ENCODE measurements around the gene ZCCHC17.

DNA sequence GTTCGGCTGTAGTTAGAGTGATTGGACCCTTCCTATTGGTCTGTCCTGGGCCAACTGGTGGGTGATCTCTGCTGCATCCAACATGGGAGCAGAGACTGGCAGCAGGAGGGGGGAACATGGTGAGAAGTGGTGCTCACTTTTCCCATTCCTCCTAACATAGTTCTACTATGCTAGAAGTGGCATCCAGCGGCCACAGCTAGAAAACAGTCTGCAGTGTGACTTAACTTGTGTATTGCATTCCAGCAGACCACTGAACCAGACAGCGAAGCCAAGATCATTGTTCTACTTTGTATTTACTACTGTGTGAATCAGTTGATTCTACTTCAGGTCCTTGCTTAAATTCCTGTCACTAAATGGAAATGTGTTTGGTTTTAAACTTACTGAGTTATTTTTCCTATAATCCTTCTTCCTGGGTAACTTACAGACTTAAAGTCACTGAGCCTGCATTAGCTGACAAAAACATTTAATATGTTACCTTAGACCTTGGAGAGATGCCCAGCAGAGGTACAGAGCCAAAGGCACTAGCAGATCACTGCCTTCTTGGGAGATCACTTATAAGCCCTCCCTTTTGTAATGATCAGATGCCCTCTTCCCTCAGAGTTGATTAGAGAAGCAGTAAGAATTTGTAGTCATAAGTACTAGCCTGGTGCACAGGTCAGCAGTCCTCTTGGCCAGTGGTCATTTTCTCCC is 67.9 kb downstream of the ZCCHC17 start:
- TF ChIP-seq, protein P1, sequence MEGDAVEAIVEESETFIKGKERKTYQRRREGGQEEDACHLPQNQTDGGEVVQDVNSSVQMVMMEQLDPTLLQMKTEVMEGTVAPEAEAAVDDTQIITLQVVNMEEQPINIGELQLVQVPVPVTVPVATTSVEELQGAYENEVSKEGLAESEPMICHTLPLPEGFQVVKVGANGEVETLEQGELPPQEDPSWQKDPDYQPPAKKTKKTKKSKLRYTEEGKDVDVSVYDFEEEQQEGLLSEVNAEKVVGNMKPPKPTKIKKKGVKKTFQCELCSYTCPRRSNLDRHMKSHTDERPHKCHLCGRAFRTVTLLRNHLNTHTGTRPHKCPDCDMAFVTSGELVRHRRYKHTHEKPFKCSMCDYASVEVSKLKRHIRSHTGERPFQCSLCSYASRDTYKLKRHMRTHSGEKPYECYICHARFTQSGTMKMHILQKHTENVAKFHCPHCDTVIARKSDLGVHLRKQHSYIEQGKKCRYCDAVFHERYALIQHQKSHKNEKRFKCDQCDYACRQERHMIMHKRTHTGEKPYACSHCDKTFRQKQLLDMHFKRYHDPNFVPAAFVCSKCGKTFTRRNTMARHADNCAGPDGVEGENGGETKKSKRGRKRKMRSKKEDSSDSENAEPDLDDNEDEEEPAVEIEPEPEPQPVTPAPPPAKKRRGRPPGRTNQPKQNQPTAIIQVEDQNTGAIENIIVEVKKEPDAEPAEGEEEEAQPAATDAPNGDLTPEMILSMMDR (IDR thresholded peaks at IDR 0.05; ENCODE audit: borderline replicate concordance, extremely low read depth, low read length, poor library complexity, severe bottlenecking) = no peak
- TF ChIP-seq EZH2 (IDR thresholded peaks at IDR 0.05; ENCODE audit: borderline replicate concordance, low read depth, low read length, severe bottlenecking) = no peak
